NCI-H1105 treated with DMSO at 0.1 percent for 48 hours (cell line): Measurements from ENCODE around the gene DCTD.

Experiments used
- DNase-seq: peaks from one replicate; lab custom pipeline; 2025; lab: John Stamatoyannopoulos, UW

DCTD gene

GRCh38 chr4:182917182-182918043 lies at the start of gene DCTD:
Gene DCTD (minus strand): TSS chr4:182917386. CDS start chr4:182915568, 1,818 bp downstream.
- DNase-seq = peak; percentile 15

DNA sequence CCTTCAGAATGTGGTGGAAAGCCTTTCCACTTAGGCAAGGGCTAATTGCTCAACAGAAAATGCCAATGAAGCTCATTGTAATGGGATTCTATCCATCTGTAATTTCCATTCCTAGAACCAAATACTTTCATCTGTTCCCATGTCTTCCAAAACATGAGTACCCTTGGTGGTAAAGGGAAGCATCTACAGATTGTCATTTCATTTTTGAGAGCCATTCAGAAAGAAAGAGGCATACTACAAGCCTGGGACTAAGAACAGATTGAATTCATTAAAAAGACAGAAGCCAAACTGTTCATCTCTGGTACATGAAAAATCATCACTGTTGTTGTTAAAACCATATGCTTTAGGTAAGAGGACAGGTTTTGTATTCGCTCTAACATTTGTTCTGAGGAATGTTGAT lies 43.6 kb upstream of the DCTD start:
- DNase-seq = no peak

GRCh38 chr4:182960228-182960627 lies 43.0 kb upstream of the DCTD start:
- DNase-seq = no peak

DNA sequence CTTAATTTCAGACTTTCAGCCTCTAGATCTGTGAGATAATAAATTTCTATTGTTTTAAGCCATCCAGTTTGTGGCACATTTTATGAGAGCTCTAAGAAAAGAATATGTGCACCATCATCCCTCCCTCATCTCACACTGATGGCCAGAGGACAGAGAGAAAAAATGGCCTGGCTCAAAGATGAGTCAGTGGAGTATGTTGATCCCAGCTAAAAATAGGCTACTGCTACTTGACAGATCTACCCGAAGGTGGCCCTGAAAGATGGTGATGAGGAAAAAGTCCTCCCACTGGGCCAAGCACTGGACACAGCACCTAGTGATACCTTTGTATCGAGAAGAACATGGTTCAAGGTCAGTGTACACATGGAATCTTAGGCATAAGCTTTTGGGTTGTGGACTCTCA lies 38.2 kb upstream of the DCTD start:
- DNase-seq = no peak

DNA sequence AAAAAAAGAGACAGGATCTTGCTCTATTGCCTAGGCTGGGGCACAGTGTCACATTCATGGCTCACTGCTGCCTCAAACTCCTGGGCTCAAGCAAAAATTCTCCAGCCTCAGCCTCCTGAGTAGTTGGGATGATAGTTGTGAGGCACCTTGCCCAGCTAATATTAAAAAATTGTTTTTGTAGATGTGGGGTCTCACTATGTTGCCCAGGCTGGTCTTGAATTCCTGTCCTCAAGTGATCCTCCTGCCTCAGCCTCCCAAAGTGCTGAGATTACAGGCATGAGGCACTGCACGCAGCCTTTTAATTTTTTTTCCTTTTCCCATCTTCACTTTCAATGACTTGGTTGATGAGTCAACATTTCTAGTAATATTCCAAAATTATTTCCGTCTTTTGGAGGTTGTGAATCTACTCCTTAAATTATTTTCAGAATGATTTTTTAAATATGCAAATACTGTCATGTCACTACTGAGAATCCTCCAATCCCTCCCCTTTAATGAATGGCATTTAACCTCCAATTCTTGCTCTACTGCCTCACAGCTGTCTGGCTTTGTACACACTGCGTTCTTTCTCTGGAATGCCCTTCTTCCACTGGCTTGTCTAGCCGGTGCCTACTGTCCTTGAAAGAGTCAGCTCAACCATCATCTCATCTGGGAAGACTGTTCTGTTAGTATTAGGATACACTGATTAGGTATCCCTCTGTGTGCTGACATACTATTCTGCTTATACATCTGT lies 27.5 kb upstream of the DCTD start:
- DNase-seq = no peak

DNA sequence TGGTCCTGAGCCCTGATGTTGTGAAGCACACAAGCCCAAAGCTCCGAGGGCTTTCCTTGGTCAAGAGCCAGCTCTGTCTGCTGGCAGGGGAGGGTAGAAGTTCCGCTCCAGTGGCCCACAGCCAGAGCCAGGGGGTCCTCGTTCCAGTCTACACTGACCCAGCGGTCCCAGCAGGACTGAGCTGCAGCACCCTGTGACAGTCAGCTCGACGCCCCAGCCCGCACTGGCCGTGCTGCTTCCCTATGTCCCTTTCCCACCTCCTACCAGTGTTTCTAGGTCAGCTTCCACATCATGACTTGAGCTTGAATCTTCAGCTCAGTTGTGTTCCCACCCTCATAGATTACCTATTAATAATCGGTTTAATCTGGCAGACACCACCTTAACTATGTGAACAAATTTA lies 22.5 kb upstream of the DCTD start:
- DNase-seq = no peak

DNA sequence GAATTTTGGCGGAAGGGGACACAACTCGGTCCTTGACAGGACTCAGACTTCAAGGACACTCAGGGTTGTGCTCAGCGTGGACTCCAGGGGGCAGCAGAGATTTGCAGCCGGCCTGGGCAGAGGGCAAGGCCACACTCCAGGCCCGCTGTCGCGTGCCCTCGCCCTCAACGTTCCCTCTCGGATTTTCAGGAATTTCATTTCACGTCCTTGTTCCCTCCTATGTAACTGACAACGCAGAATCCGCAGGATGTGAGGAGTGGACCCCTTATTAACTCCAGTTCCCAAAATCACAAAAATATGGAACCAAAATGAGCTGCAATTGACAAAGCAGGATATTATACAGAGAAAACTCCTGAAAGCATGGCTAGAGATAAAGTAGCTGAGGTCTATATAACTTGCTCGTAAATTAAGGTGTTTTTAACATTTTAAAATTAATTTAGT lies 21.0 kb upstream of the DCTD start:
- DNase-seq = no peak

- DNase-seq = no peak
Measured at GRCh38 chr4:182937268-182938204, 20.4 kb upstream of the DCTD start.

DNA sequence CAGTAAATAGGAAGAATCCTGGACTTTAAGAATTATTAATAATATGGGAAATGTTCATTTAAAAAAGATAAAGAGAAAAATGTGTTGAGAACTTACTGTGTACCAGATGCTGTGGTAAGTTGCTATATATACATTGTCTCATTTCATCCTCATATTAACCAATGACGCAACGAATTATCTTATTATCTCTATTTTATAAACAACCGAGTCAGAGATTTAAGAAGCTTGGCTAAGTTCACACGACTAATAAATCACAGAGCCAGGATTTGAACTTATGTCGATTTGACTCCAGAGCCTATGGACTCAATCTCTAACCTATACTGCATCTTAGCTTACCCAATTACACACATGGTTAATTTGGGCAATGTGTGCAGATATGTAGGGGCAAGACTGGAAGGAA lies 15.5 kb upstream of the DCTD start:
- DNase-seq = no peak

GRCh38 chr4:182931691-182932345 lies 14.6 kb upstream of the DCTD start:
- DNase-seq = no peak

DNA sequence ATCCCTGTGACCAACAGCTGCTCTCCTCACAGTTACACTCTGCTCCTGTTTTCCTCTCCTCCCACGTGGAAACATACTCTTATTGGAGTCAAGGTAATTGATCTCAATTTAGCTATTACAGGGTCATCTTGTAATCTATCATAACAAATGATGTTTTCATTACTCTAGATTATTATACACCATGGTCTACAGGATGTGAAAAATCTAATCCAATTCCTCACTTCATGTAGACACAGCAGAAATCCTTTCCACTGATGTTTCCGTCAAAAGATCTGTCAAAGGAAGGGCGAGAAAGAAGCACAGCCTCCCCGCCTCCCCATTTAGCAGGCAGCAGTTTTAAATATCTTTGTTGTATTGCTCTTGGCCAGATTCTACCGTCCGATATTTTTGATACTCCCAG lies 13.7 kb upstream of the DCTD start:
- no peak for DNase-seq

DNA sequence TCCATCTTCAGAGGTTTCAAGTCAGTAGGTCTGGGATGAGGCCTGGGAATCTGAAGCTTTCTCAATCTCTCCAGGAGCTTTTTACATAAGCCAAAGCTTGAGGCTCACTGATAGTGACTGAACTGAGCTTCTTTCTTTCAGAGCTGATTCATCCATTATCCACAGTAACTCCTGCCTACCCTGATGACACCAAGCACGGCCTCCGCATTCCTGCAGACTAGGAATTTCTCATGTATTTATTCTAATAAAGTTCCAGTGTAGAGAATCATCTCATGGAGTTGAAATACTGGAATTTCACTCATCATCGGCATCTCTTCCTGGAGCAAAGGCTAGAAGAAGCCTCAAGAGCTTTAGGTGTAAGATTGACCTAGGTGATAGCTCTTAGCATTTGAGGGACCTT lies 12.1 kb upstream of the DCTD start:
- no peak for DNase-seq

DNA sequence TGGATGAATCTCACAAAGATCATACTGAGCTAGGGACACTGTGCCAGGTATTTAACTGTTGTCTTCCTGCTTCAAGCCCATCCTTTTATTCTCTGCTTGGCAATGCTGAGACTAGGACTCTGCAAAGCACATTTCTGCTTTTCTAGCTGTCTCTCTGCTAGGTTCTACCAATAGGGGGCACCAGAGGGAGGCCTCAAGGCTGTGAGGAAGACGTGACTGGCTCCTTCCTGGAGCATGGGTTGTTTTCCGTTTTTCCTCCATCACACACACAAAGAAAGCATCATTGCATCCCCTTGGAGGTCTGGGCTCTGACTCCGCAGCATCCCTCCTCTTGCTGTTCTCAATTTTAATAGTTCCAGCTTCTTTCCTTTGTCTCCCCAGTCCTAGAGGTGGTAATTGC lies 10.9 kb upstream of the DCTD start:
- DNase-seq = no peak

DNA sequence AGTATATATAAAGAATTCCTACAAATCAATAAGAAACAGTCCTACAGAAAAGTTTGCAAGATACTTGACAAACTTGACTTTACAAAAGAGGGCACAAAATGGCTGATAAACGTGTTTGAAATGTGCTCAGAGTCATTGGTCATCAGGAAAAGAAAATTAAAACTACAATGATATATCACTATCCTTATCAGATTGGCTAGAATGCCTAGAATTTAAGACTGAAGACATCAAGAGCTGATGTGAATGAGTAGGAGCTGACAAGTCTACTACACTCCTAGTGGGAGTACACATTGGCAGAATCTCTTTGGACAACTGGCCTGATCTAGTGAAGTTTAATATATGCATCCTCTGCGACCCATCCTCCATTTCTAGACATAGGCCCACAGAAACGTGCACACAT lies 10.3 kb upstream of the DCTD start:
- DNase-seq = no peak

GRCh38 chr4:182925855-182926254 lies 8.7 kb upstream of the DCTD start:
- DNase-seq = no peak

- DNase-seq = peak; percentile 10
Measured at GRCh38 chr4:182925298-182925757, 8.1 kb upstream of the DCTD start.

GRCh38 chr4:182924497-182924896 lies 7.3 kb upstream of the DCTD start:
- no peak for DNase-seq

DNA sequence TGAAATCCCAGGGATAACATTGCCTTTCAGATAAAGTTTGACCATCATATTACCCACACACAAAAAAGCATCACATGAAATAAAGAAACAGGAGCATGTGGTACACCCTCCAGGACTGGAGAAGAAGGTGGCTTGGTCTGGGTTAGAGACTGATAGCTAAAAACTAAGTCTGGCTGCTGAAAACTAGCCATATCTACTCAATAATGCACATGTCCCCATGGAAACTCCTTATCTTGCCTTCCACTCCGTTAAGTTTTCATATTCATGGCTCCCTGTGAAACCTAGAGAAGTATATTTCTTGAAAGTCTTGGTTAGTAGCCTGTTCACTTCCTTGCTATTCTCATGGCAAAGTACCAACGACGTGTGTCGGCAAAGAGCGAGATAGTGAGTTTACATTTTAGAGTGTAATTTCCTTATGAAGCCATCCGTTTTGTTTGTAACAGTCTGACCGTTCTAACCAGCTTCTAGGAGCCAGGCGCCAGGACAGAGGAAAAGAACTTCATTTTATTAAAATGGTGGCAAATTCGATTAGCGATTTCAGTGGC lies 6.7 kb upstream of the DCTD start:
- DNase-seq = no peak

DNA sequence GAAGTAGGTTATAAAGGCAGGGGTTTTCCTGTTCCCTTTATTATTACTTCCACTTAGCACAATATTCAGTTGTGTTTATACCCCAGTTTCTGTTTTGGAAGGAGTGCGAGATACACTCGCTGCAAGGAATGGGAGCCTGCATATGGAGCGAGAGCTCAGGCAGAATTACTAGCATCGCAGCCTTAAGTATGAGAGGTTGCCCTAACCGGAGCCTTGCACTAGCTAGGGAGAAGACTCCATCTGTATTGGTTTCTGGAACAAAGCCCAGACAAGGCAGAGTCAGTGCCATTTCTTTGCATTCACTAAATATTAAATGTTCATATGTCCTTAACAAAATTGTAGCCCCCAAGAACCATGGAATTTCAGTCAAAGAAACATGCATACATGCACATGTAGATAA lies 6.2 kb upstream of the DCTD start:
- no peak for DNase-seq

GRCh38 chr4:182922501-182923284 lies 5.5 kb upstream of the DCTD start:
- no peak for DNase-seq

GRCh38 chr4:182921608-182922007 lies 4.4 kb upstream of the DCTD start:
- no peak for DNase-seq
